ENCODE data around the gene EIF2AK3.

GRCh38 chr2:88543541-88544057 lies 83.7 kb downstream of the EIF2AK3 start:
- TF ChIP-seq, protein P1, sequence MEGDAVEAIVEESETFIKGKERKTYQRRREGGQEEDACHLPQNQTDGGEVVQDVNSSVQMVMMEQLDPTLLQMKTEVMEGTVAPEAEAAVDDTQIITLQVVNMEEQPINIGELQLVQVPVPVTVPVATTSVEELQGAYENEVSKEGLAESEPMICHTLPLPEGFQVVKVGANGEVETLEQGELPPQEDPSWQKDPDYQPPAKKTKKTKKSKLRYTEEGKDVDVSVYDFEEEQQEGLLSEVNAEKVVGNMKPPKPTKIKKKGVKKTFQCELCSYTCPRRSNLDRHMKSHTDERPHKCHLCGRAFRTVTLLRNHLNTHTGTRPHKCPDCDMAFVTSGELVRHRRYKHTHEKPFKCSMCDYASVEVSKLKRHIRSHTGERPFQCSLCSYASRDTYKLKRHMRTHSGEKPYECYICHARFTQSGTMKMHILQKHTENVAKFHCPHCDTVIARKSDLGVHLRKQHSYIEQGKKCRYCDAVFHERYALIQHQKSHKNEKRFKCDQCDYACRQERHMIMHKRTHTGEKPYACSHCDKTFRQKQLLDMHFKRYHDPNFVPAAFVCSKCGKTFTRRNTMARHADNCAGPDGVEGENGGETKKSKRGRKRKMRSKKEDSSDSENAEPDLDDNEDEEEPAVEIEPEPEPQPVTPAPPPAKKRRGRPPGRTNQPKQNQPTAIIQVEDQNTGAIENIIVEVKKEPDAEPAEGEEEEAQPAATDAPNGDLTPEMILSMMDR (IDR thresholded peaks at IDR 0.05): no peak
- TF ChIP-seq POLR2A (IDR thresholded peaks at IDR 0.05): no peak
